ENCODE data around the gene LRRC4.

The LRRC4 gene

GRCh38 chr7:128068785-128069184 is 37.5 kb upstream of the LRRC4 start:
- no peak for DNase-seq (ENCODE audit: low spot score in 2 of 2)
- H3K36me3 ChIP-seq (replicated peaks) = no peaks in the 10 kb centered on the region
- no peaks in the 10 kb centered on the region for H3K9me3 ChIP-seq
- H3K27me3 ChIP-seq (ENCODE audit: low read depth) = no peaks in the 10 kb centered on the region
- H3K4me3 ChIP-seq = no peak overlapping the region
- H3K4me1 ChIP-seq = no peaks in the 10 kb centered on the region
- in situ Hi-C loops (cut with MboI; ENCODE audit: low sequenced_read_pairs) = no loop called here

- H3K36me3 ChIP-seq (replicated peaks) = no peaks in the 10 kb centered on the region
- in situ Hi-C loops (cut with MboI; ENCODE audit: low sequenced_read_pairs) = no loop called here
- DNase-seq (ENCODE audit: low spot score in 2 of 2) = no peak
- H3K9me3 ChIP-seq = no peaks in the 10 kb centered on the region
- H3K4me1 ChIP-seq = no peaks in the 10 kb centered on the region
- H3K27me3 ChIP-seq (ENCODE audit: low read depth) = no peaks in the 10 kb centered on the region
- H3K4me3 ChIP-seq = no peak overlapping the region
Measured at GRCh38 chr7:128067983-128068382, 36.7 kb upstream of the LRRC4 start.

GRCh38 chr7:128066858-128067257 is 35.6 kb upstream of the LRRC4 start:
- H3K27me3 ChIP-seq (ENCODE audit: low read depth) = no peaks in the 10 kb centered on the region
- DNase-seq (ENCODE audit: low spot score in 2 of 2) = no peak
- H3K36me3 ChIP-seq (replicated peaks) = no peaks in the 10 kb centered on the region
- no peaks in the 10 kb centered on the region for H3K4me1 ChIP-seq
- no peak overlapping the region for H3K4me3 ChIP-seq
- H3K9me3 ChIP-seq = no peaks in the 10 kb centered on the region
- in situ Hi-C loops (cut with MboI; ENCODE audit: low sequenced_read_pairs) = no loop called here

GRCh38 chr7:128066395-128066794 is 35.2 kb upstream of the LRRC4 start:
- H3K36me3 ChIP-seq (replicated peaks) = no peaks in the 10 kb centered on the region
- H3K9me3 ChIP-seq = no peaks in the 10 kb centered on the region
- no peaks in the 10 kb centered on the region for H3K4me1 ChIP-seq
- in situ Hi-C loops (cut with MboI; ENCODE audit: low sequenced_read_pairs) = no loop called here
- H3K4me3 ChIP-seq = no peak overlapping the region
- no peaks in the 10 kb centered on the region for H3K27me3 ChIP-seq (ENCODE audit: low read depth)
- DNase-seq (ENCODE audit: low spot score in 2 of 2) = no peak

- no peaks in the 10 kb centered on the region for H3K4me1 ChIP-seq
- no peak overlapping the region for H3K4me3 ChIP-seq
- no peak for DNase-seq (ENCODE audit: low spot score in 2 of 2)
- no peaks in the 10 kb centered on the region for H3K27me3 ChIP-seq (ENCODE audit: low read depth)
- H3K36me3 ChIP-seq (replicated peaks) = no peaks in the 10 kb centered on the region
- H3K9me3 ChIP-seq = no peaks in the 10 kb centered on the region
- in situ Hi-C loops (cut with MboI; ENCODE audit: low sequenced_read_pairs) = no loop called here
Measured at GRCh38 chr7:128065872-128066271, 34.6 kb upstream of the LRRC4 start.

GRCh38 chr7:128063088-128063487 is 31.9 kb upstream of the LRRC4 start:
- H3K27me3 ChIP-seq (ENCODE audit: low read depth) = no peaks in the 10 kb centered on the region
- in situ Hi-C loops (cut with MboI; ENCODE audit: low sequenced_read_pairs) = no loop called here
- no peak for DNase-seq (ENCODE audit: low spot score in 2 of 2)
- H3K4me1 ChIP-seq = no peaks in the 10 kb centered on the region
- H3K9me3 ChIP-seq = no peaks in the 10 kb centered on the region
- no peaks in the 10 kb centered on the region for H3K36me3 ChIP-seq (replicated peaks)
- no peak overlapping the region for H3K4me3 ChIP-seq

GRCh38 chr7:128060018-128060417 is 28.8 kb upstream of the LRRC4 start:
- H3K36me3 ChIP-seq (replicated peaks) = no peaks in the 10 kb centered on the region
- peaks cover 2% of the 10 kb centered on the region; the same call in 1 of the 2 replicates for H3K4me1 ChIP-seq
- no peaks in the 10 kb centered on the region for H3K9me3 ChIP-seq
- H3K27me3 ChIP-seq (ENCODE audit: low read depth) = no peaks in the 10 kb centered on the region
- DNase-seq (ENCODE audit: low spot score in 2 of 2) = no peak
- no peak overlapping the region for H3K4me3 ChIP-seq
- in situ Hi-C loops (cut with MboI; ENCODE audit: low sequenced_read_pairs) = no loop called here

- DNase-seq (ENCODE audit: low spot score in 2 of 2) = no peak
- no peaks in the 10 kb centered on the region for H3K9me3 ChIP-seq
- no peaks in the 10 kb centered on the region for H3K36me3 ChIP-seq (replicated peaks)
- H3K27me3 ChIP-seq (ENCODE audit: low read depth) = no peaks in the 10 kb centered on the region
- in situ Hi-C loops (cut with MboI; ENCODE audit: low sequenced_read_pairs) = no loop called here
- no peak overlapping the region for H3K4me3 ChIP-seq
- H3K4me1 ChIP-seq = peaks cover 2% of the 10 kb centered on the region; the same call in 1 of the 2 replicates
Measured at GRCh38 chr7:128059143-128059988, 28.1 kb upstream of the LRRC4 start.

GRCh38 chr7:128057909-128058308 is 26.7 kb upstream of the LRRC4 start:
- in situ Hi-C loops (cut with MboI; ENCODE audit: low sequenced_read_pairs) = no loop called here
- no peak for DNase-seq (ENCODE audit: low spot score in 2 of 2)
- Histone ChIP-seq H3K27me3 (ENCODE audit: low read depth) (no peaks in the 10 kb centered on the region), H3K9me3 (no peaks in the 10 kb centered on the region), H3K4me3 (no peak overlapping the region), H3K36me3 (replicated peaks) (no peaks in the 10 kb centered on the region), H3K4me1 (peaks cover 2% of the 10 kb centered on the region; the same call in 1 of the 2 replicates)

GRCh38 chr7:128056901-128057300 is 25.7 kb upstream of the LRRC4 start:
- no peak for DNase-seq (ENCODE audit: low spot score in 2 of 2)
- in situ Hi-C loops (cut with MboI; ENCODE audit: low sequenced_read_pairs) = no loop called here
- Histone ChIP-seq H3K9me3 (no peaks in the 10 kb centered on the region), H3K4me1 (peaks cover 2% of the 10 kb centered on the region; the same call in 1 of the 2 replicates), H3K27me3 (ENCODE audit: low read depth) (no peaks in the 10 kb centered on the region), H3K36me3 (replicated peaks) (no peaks in the 10 kb centered on the region; the same call in 1 of the 2 replicates), H3K4me3 (no peak overlapping the region)

GRCh38 chr7:128055637-128056036 is 24.4 kb upstream of the LRRC4 start:
- in situ Hi-C loops (cut with MboI; ENCODE audit: low sequenced_read_pairs) = no loop called here
- Histone ChIP-seq H3K9me3 (no peaks in the 10 kb centered on the region), H3K36me3 (replicated peaks) (no peaks in the 10 kb centered on the region; the same call in 1 of the 2 replicates), H3K4me1 (peaks cover 2% of the 10 kb centered on the region; the same call in 1 of the 2 replicates), H3K4me3 (no peak overlapping the region), H3K27me3 (ENCODE audit: low read depth) (no peaks in the 10 kb centered on the region)
- no peak for DNase-seq (ENCODE audit: low spot score in 2 of 2)

GRCh38 chr7:128054511-128054910 is 23.3 kb upstream of the LRRC4 start:
- DNase-seq (ENCODE audit: low spot score in 2 of 2) = no peak

GRCh38 chr7:128053991-128054390 is 22.8 kb upstream of the LRRC4 start:
- peaks cover 2% of the 10 kb centered on the region; the same call in 1 of the 2 replicates for H3K4me1 ChIP-seq
- H3K9me3 ChIP-seq = no peaks in the 10 kb centered on the region
- H3K4me3 ChIP-seq = no peak overlapping the region
- H3K27me3 ChIP-seq (ENCODE audit: low read depth) = no peaks in the 10 kb centered on the region
- DNase-seq (ENCODE audit: low spot score in 2 of 2) = no peak
- in situ Hi-C loops (cut with MboI; ENCODE audit: low sequenced_read_pairs) = no loop called here
- H3K36me3 ChIP-seq (replicated peaks) = no peaks in the 10 kb centered on the region; the same call in 1 of the 2 replicates

More at GRCh38 chr7:128054511-128054910, 23.3 kb upstream of the LRRC4 start:
- no peaks in the 10 kb centered on the region for H3K9me3 ChIP-seq
- H3K4me3 ChIP-seq = no peak overlapping the region
- peaks cover 2% of the 10 kb centered on the region; the same call in 1 of the 2 replicates for H3K4me1 ChIP-seq
- in situ Hi-C loops (cut with MboI; ENCODE audit: low sequenced_read_pairs) = no loop called here
- H3K27me3 ChIP-seq (ENCODE audit: low read depth) = no peaks in the 10 kb centered on the region
- no peaks in the 10 kb centered on the region; the same call in 1 of the 2 replicates for H3K36me3 ChIP-seq (replicated peaks)

- no peaks in the 10 kb centered on the region; the same call in 1 of the 2 replicates for H3K36me3 ChIP-seq (replicated peaks)
- no peaks in the 10 kb centered on the region for H3K9me3 ChIP-seq
- DNase-seq (ENCODE audit: low spot score in 2 of 2) = no peak
- H3K27me3 ChIP-seq (ENCODE audit: low read depth) = no peaks in the 10 kb centered on the region
- H3K4me3 ChIP-seq = no peak overlapping the region
- peaks cover 2% of the 10 kb centered on the region; the same call in 1 of the 2 replicates for H3K4me1 ChIP-seq
- in situ Hi-C loops (cut with MboI; ENCODE audit: low sequenced_read_pairs) = no loop called here
Measured at GRCh38 chr7:128053023-128053422, 21.8 kb upstream of the LRRC4 start.

Data from HAP-1 (cell line).